Thyroid gland (tissue), 4 donors: ENCODE results near the gene TP63.

ENCODE experiments used
- POLR2A ChIP-seq, 2 donors: fragments of 450-650 bp; IDR thresholded peaks; one replicate each; pipeline ENCODE4 v1.6.1; 2017; ENCODE audit warnings: antibody characterized with exemption in 2 of 2, mild to moderate bottlenecking in 2 of 2, moderate library complexity in 1 of 2
- TF ChIP-seq, protein P1 (sequence below), 6 experiments: fragments of 200-600 bp in 3 of 6; fragments of 450-650 bp in 3 of 6; sonication (generic) in 3 of 6; IDR thresholded peaks; one replicate each; pipeline ENCODE4 v1.5.1; 2016 to 2019; ENCODE audit warnings: antibody characterized with exemption in 6 of 6, mild to moderate bottlenecking in 2 of 6, inconsistent platforms in 1 of 6, moderate library complexity in 1 of 6

DNA sequence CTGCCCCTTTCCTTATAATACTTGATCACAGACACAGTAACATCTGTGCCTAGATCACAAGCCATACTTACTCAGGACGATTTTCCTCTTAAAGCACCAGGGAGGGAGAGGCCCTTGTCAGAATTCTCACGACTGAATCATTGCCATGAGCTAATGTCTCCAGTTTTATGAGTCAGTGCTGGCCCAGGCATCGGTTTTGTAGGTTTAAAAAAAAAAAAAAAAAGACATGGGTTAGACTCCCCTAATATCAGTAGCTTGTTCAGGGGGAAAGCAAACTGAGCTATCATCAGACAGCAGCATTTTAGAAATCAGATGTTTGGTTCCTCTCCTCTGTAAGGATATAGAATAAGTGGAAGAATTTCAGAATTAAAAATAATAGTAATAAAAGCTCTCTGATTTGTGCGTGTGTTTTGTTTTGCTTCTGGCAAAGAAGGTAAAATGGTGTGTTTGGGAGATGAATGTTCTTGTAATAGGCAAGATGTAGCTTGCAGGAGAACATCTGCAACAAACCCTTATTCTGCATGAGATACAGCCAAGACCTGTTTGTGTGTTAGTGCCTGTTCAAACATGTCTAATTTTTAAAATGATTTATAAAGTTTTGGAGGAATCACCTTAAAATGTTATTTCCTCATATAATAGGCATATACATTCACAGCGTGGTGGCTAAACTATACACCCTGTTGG is 193.6 kb downstream of the TP63 start:
- TF ChIP-seq, protein P1, sequence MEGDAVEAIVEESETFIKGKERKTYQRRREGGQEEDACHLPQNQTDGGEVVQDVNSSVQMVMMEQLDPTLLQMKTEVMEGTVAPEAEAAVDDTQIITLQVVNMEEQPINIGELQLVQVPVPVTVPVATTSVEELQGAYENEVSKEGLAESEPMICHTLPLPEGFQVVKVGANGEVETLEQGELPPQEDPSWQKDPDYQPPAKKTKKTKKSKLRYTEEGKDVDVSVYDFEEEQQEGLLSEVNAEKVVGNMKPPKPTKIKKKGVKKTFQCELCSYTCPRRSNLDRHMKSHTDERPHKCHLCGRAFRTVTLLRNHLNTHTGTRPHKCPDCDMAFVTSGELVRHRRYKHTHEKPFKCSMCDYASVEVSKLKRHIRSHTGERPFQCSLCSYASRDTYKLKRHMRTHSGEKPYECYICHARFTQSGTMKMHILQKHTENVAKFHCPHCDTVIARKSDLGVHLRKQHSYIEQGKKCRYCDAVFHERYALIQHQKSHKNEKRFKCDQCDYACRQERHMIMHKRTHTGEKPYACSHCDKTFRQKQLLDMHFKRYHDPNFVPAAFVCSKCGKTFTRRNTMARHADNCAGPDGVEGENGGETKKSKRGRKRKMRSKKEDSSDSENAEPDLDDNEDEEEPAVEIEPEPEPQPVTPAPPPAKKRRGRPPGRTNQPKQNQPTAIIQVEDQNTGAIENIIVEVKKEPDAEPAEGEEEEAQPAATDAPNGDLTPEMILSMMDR (IDR thresholded peaks at IDR 0.05): no peak
- no peak for TF ChIP-seq POLR2A (IDR thresholded peaks at IDR 0.05)
